ENCODE measurements around the gene KCNT2. TPM values are rescaled to one million over a fixed set of nuclear protein-coding genes. Genes with fewer than 3 reads are reported as not detected.

KCNT2 gene
- total and polyA plus RNA-seq, 4 donors: 0.84 to 18.7 (median 2.0) TPM

- ATAC-seq (ENCODE audit: insufficient read depth, low FRiP score) (no peak), DNase-seq (no peak)
- Histone ChIP-seq H3K4me3 (no peak overlapping the region), H3K9me3 (ENCODE audit: control insufficient read depth in 4 of 4, insufficient read depth in 3 of 4, low read length in 3 of 4) (no peaks in the 10 kb centered on the region), H3K27me3 (ENCODE audit: control insufficient read depth in 3 of 3, insufficient read depth in 3 of 3, low read length in 2 of 3) (no peaks in the 10 kb centered on the region), H3K27ac (ENCODE audit: low read depth in 1 of 2, low read length in 1 of 2) (no peak overlapping the region), H3K36me3 (ENCODE audit: control insufficient read depth in 4 of 4, insufficient read depth in 4 of 4, low read length in 4 of 4) (no peaks in the 10 kb centered on the region), H3K9ac (ENCODE audit: insufficient read depth in 1 of 2, low read length in 2 of 2) (no peak overlapping the region), H3K4me1 (ENCODE audit: control insufficient read depth in 5 of 5, insufficient read depth in 5 of 5, low read length in 5 of 5) (no peaks in the 10 kb centered on the region)
- WGBS, 2 donors: 85 to 93% methylated on average over 2 of the region's 2 CpGs
- no peak for TF ChIP-seq CTCF (IDR thresholded peaks at IDR 0.05; ENCODE audit: control extremely low read depth, extremely low read depth)
These were observed 131.0 kb downstream of the KCNT2 start for GRCh38 chr1:196477262-196477661.

- ATAC-seq (ENCODE audit: insufficient read depth, low FRiP score): no peak
These were observed 140.9 kb downstream of the KCNT2 start for GRCh38 chr1:196467230-196467925.

GRCh38 chr1:196466654-196467053, 141.6 kb downstream of the KCNT2 start:
- Histone ChIP-seq H3K27ac (ENCODE audit: low read depth in 1 of 2, low read length in 1 of 2) (no peak overlapping the region), H3K9ac (ENCODE audit: insufficient read depth in 1 of 2, low read length in 2 of 2) (no peak overlapping the region), H3K36me3 (ENCODE audit: control insufficient read depth in 4 of 4, insufficient read depth in 4 of 4, low read length in 4 of 4) (no peaks in the 10 kb centered on the region), H3K4me1 (ENCODE audit: control insufficient read depth in 5 of 5, insufficient read depth in 5 of 5, low read length in 5 of 5) (peaks cover 0 to 20% (median 0%) of the 10 kb centered on the region in 5 donors), H3K27me3 (ENCODE audit: control insufficient read depth in 3 of 3, insufficient read depth in 3 of 3, low read length in 2 of 3) (no peaks in the 10 kb centered on the region), H3K9me3 (ENCODE audit: control insufficient read depth in 4 of 4, insufficient read depth in 3 of 4, low read length in 3 of 4) (no peaks in the 10 kb centered on the region), H3K4me3 (no peak overlapping the region)
- TF ChIP-seq CTCF (IDR thresholded peaks at IDR 0.05; ENCODE audit: control extremely low read depth, extremely low read depth): no peak
- no peak for ATAC-seq (ENCODE audit: insufficient read depth, low FRiP score)
- 84 to 85% methylated on average over 1 of the region's 1 CpG for WGBS, 2 donors
- DNase-seq: no peak

More at GRCh38 chr1:196467230-196467925, 140.9 kb downstream of the KCNT2 start:
- H3K9me3 ChIP-seq (ENCODE audit: control insufficient read depth in 4 of 4, insufficient read depth in 3 of 4, low read length in 3 of 4): no peaks in the 10 kb centered on the region
- no peak overlapping the region for H3K4me3 ChIP-seq
- no peaks in the 10 kb centered on the region for H3K27me3 ChIP-seq (ENCODE audit: control insufficient read depth in 3 of 3, insufficient read depth in 3 of 3, low read length in 2 of 3)
- H3K4me1 ChIP-seq (ENCODE audit: control insufficient read depth in 5 of 5, insufficient read depth in 5 of 5, low read length in 5 of 5): peaks cover 0 to 20% (median 0%) of the 10 kb centered on the region in 5 donors
- WGBS, 2 donors: 72 to 90% methylated on average over 1 of the region's 1 CpG
- no peak for DNase-seq
- no peak for TF ChIP-seq CTCF (IDR thresholded peaks at IDR 0.05; ENCODE audit: control extremely low read depth, extremely low read depth)
- H3K9ac ChIP-seq (ENCODE audit: insufficient read depth in 1 of 2, low read length in 2 of 2): no peak overlapping the region
- no peaks in the 10 kb centered on the region for H3K36me3 ChIP-seq (ENCODE audit: control insufficient read depth in 4 of 4, insufficient read depth in 4 of 4, low read length in 4 of 4)
- no peak overlapping the region for H3K27ac ChIP-seq (ENCODE audit: low read depth in 1 of 2, low read length in 1 of 2)
